GM10248 (cell line): ENCODE results near the gene EXOC3.
"Not testable (repeated sequence)": the region's sequence is repeated elsewhere in the genome, so short reads cannot be mapped to it uniquely, and the experiment has no call there.

Experiments used
- CTCF ChIA-PET: fragments of 300-600 bp; sonication (Branson Sonifier 250); formaldehyde crosslinking; extraction: SDS; loops from one replicate; lab custom pipeline; 2021; ENCODE audit warnings: antibody characterized with exemption; lab: Yijun Ruan, JAX
- POLR2A ChIA-PET: fragments of 350-650 bp; sonication (Branson Sonifier 250); formaldehyde crosslinking; extraction: SDS; loops from one replicate; lab custom pipeline; 2020; ENCODE audit warnings: antibody characterized with exemption; lab: Yijun Ruan, JAX
- DNase-seq: peaks from one replicate; pipeline ENCODE4 v3.0.0; 2012; ENCODE audit errors: extremely low spot score
- CTCF ChIP-seq: IDR thresholded peaks from 2 replicates; pipeline ENCODE4 v1.5.1; 2012; ENCODE audit warnings: mild to moderate bottlenecking, low read depth; ENCODE audit errors: extremely low read depth, missing control alignments, control extremely low read depth

The EXOC3 gene

GRCh38 chr5:406041-406440, 36.9 kb upstream of the EXOC3 start:
- POLR2A ChIA-PET: interaction anchor here (0.7 kb wide), 1 partner anchor 30 kb away, joined by 3 read pairs; no protein-coding TSS in a partner anchor
- CTCF ChIA-PET: interaction anchor here (1.1 to 1.5 kb wide), 2 partner anchors 25 to 36 kb away, joined by 4 to 6 read pairs; no protein-coding TSS in a partner anchor
- no peak for DNase-seq
- no peak for TF ChIP-seq CTCF

DNA sequence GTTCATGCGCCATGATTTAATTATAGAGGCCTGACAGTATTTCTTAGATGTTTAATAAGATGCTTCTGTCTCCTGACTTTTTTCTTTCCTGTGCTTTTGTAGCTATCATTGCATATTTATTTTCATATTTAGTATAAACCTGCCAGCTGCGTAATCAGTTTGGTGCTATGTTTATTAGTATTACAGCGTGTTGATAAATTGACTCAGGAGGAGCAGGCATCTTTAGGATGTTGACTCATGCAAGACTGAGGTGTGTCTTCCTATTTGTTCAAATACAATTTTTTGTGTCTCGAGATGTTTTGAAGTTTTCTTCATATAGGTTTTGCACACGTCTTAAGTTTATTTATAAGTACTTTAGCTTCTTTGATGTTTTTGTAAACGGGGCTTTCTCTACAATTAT, 35.9 kb upstream of the EXOC3 start:
- no peak for DNase-seq
- TF ChIP-seq CTCF: no peak
- POLR2A ChIA-PET: interaction anchor here (0.7 kb wide), 1 partner anchor 31 kb away, joined by 3 read pairs; no protein-coding TSS in a partner anchor
- CTCF ChIA-PET: interaction anchor here (1.0 to 1.1 kb wide), 2 partner anchors 24 to 91 kb away, joined by 3 to 6 read pairs; no protein-coding TSS in a partner anchor

GRCh38 chr5:407801-408268, 35.1 kb upstream of the EXOC3 start:
- ChIA-PET POLR2A (no interaction called here), CTCF (interaction anchor here (1.6 kb wide), 1 partner anchor 21 kb away, joined by 3 read pairs; no protein-coding TSS in a partner anchor)
- DNase-seq: no peak
- TF ChIP-seq CTCF: no peak

DNA sequence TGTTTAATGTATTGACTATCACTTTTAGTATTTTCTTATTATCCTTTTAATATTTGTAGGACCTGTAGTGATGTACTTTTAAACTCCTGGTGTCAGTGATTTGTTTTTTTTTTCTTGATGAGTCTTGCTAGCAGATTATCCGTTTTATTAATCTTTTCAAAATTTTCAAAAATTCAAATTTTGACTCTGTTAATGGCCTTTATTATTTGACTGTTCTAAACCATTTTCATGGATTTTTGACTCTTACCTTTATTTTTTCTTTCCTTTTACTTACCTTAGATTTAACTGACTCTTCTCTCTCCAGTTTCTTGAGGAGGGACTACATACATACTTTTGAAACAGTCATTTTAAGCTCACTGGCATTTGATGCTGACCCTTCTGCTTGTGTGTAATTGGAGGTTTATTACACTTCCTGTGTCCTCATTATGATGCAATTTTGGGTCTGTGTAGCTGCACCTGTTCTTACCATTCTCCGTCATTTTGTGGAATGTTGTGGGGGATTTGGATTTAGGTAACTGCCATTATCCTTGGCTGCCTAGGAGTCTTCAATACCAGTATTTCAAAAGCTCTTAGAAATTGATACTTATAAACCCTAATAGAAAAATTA, 32.0 kb upstream of the EXOC3 start:
- DNase-seq: no peak
- TF ChIP-seq CTCF: no peak
- POLR2A ChIA-PET: no interaction called here
- CTCF ChIA-PET: interaction anchor here (0.9 to 2.4 kb wide), 4 partner anchors 10 to 94 kb away, joined by 3 to 9 read pairs (median 4); no protein-coding TSS in a partner anchor

- ChIA-PET POLR2A (no interaction called here), CTCF (interaction anchor here (0.9 to 2.4 kb wide), 3 partner anchors 13 to 95 kb away, joined by 3 to 9 read pairs (median 4); no protein-coding TSS in a partner anchor)
- DNase-seq: no peak
- TF ChIP-seq CTCF: no peak
Measured at GRCh38 chr5:411728-412127, 31.2 kb upstream of the EXOC3 start.

DNA sequence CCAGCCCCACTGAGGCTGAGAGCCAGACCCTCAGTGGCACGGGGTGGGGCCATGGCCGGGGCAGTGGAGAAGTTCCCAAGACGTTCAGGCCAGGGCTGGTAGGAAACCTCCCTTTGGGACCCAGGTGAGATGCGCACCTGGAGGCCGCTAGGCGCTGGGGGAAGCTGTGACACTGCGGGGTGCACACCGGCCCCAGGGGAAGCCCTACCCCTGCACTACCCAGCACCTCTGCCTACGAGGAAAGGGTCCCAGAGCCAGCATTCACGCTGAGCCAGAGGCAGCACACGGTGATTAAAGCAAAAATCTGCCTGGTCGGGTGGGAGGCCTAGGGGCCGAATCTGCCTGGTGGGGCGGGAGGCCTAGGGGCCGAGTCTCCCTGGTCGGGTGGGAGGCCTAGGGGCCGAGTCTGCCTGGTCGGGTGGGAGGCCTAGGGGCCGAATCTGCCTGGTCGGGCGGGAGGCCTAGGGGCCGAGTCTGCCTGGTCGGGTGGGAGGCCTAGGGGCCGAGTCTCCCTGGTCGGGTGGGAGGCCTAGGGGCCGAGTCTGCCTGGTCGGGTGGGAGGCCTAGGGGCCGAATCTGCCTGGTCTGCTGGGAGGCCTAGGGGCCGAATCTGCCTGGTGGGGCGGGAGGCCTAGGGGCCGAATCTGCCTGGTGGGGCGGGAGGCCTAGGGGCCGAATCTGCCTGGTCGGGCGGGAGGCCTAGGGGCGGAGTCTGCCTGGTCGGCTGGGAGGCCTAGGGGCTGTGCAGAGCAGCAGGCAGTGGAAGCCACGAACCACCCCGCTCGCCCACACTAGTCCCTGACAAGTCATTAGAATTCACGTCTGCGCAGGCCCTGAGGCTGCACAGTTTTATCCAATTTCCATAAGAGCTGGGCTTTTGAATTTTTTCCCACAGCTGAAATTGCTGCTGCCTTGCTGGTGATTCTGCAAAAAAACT, 27.7 kb upstream of the EXOC3 start:
- POLR2A ChIA-PET, DNase-seq, CTCF ChIA-PET: not testable (repeated sequence)
